ENCODE measurements around the gene ABHD5. TPM values are rescaled to one million over a fixed set of nuclear protein-coding genes. Genes with fewer than 3 reads are reported as not detected.

The ABHD5 gene
- total RNA-seq, 4 donors from 2014 or later: 2.8 to 21.3 (median 12.2) TPM

- no peaks in the 10 kb centered on the region for H3K27me3 ChIP-seq
- no peaks in the 10 kb centered on the region for H3K36me3 ChIP-seq
- DNase-seq: no peak
- H3K4me3 ChIP-seq: no peak overlapping the region
- TF ChIP-seq POLR2A (IDR thresholded peaks at IDR 0.05): no peak
- TF ChIP-seq CTCF (IDR thresholded peaks at IDR 0.05): no peak
- no peaks in the 10 kb centered on the region for H3K4me1 ChIP-seq
- no peak overlapping the region for H3K27ac ChIP-seq
- intact Hi-C loops (cut with DNase I; ENCODE audit: low total_unique reads): no loop called here
- H3K9me3 ChIP-seq: no peaks in the 10 kb centered on the region
Observed at GRCh38 chr3:43762451-43762850, 71.7 kb downstream of the ABHD5 start.

- no peak for TF ChIP-seq POLR2A (IDR thresholded peaks at IDR 0.05)
- no peak for TF ChIP-seq CTCF (IDR thresholded peaks at IDR 0.05)
- H3K27ac ChIP-seq: no peak overlapping the region
- no peaks in the 10 kb centered on the region for H3K9me3 ChIP-seq
- no peaks in the 10 kb centered on the region for H3K4me1 ChIP-seq
- no peaks in the 10 kb centered on the region for H3K27me3 ChIP-seq
- no peak for DNase-seq
- H3K36me3 ChIP-seq: no peaks in the 10 kb centered on the region
- intact Hi-C loops (cut with DNase I; ENCODE audit: low total_unique reads): no loop called here
- H3K4me3 ChIP-seq: no peak overlapping the region
Observed at GRCh38 chr3:43764056-43764455, 73.3 kb downstream of the ABHD5 start.

GRCh38 chr3:43764471-43764870, 73.7 kb downstream of the ABHD5 start:
- Histone ChIP-seq H3K4me3 (no peak overlapping the region), H3K36me3 (no peaks in the 10 kb centered on the region), H3K4me1 (no peaks in the 10 kb centered on the region), H3K27me3 (no peaks in the 10 kb centered on the region), H3K27ac (no peak overlapping the region), H3K9me3 (no peaks in the 10 kb centered on the region)
- no peak for DNase-seq
- intact Hi-C loops (cut with DNase I; ENCODE audit: low total_unique reads): no loop called here
- no peak for TF ChIP-seq CTCF (IDR thresholded peaks at IDR 0.05)
- no peak for TF ChIP-seq POLR2A (IDR thresholded peaks at IDR 0.05)

- intact Hi-C loops (cut with DNase I; ENCODE audit: low total_unique reads): no loop called here
- Histone ChIP-seq H3K27ac (no peak overlapping the region), H3K4me1 (no peaks in the 10 kb centered on the region), H3K4me3 (no peak overlapping the region), H3K9me3 (no peaks in the 10 kb centered on the region), H3K36me3 (no peaks in the 10 kb centered on the region), H3K27me3 (no peaks in the 10 kb centered on the region)
- DNase-seq: no peak
- TF ChIP-seq CTCF (IDR thresholded peaks at IDR 0.05) (no peak), POLR2A (IDR thresholded peaks at IDR 0.05) (no peak)
Observed at GRCh38 chr3:43765521-43765971, 74.8 kb downstream of the ABHD5 start.

GRCh38 chr3:43766672-43767465, 76.1 kb downstream of the ABHD5 start:
- intact Hi-C loops (cut with DNase I; ENCODE audit: low total_unique reads): no loop called here
- H3K4me3 ChIP-seq: no peak overlapping the region
- H3K27me3 ChIP-seq: no peaks in the 10 kb centered on the region
- no peak overlapping the region for H3K27ac ChIP-seq
- no peaks in the 10 kb centered on the region for H3K9me3 ChIP-seq
- H3K4me1 ChIP-seq: no peaks in the 10 kb centered on the region
- H3K36me3 ChIP-seq: no peaks in the 10 kb centered on the region
- TF ChIP-seq POLR2A (IDR thresholded peaks at IDR 0.05) (no peak), CTCF (IDR thresholded peaks at IDR 0.05) (no peak)
- no peak for DNase-seq

Data from uterus (tissue), 4 donors.